ENCODE data around the gene SYNDIG1. TPM values are rescaled to one million over a fixed set of nuclear protein-coding genes. Genes with fewer than 3 reads are reported as not detected.
A peak's percentile ranks its signal among the peaks of the same experiment; 100 is the strongest.

The SYNDIG1 gene
- total RNA-seq: 1 to 10 TPM in 1 of 2 donors, under 1 TPM in 1; 0.98 to 5.0 TPM
- under 1 TPM; 0.20 to 0.29 TPM for polyA plus RNA-seq
- long read RNA-seq, donor 1: 0 reads
- long read RNA-seq, donor 2, partial matches to known transcripts: 0 of 1 reads
- long read RNA-seq, donor 2, other reads (novel, unspliced or antisense): 0 of 1 reads
- long read RNA-seq, donor 3, partial matches to known transcripts: 0 of 2 reads
- long read RNA-seq, donor 3, other reads (novel, unspliced or antisense): 0 of 2 reads
- long read RNA-seq, donor 4: 0 reads
- long read RNA-seq, donor 5, partial matches to known transcripts: 0 of 1 reads
- long read RNA-seq, donor 5, other reads (novel, unspliced or antisense): 0 of 1 reads

GRCh38 chr20:24469116-24469893 lies at the start of gene SYNDIG1:
Gene SYNDIG1 (plus strand): TSS chr20:24469629. CDS start chr20:24543098, 73,469 bp downstream.
- no peaks in the 10 kb centered on the region for H3K36me3 ChIP-seq (ENCODE audit: control insufficient read depth in 4 of 4, insufficient read depth in 4 of 4, low read length in 4 of 4)
- H3K9ac ChIP-seq (ENCODE audit: insufficient read depth in 1 of 2, low read length in 2 of 2): no peak within 1 kb of the TSS
- no peak for TF ChIP-seq CTCF (IDR thresholded peaks at IDR 0.05; ENCODE audit: control extremely low read depth, extremely low read depth)
- H3K27me3 ChIP-seq (ENCODE audit: control insufficient read depth in 3 of 3, insufficient read depth in 3 of 3, low read length in 2 of 3): peaks cover 11 to 56% (median 15%) of the 10 kb centered on the region in 3 donors
- DNase-seq: peak; percentile 71 to 77 (median 74)
- ATAC-seq (ENCODE audit: insufficient read depth, low FRiP score): peak; percentile 30
- H3K4me3 ChIP-seq: no peak within 1 kb of the TSS
- 1% methylated on average over 43 to 91 of the region's 91 CpGs for WGBS, 2 donors
- H3K27ac ChIP-seq (ENCODE audit: low read depth in 1 of 2, low read length in 1 of 2): peak within 1 kb of the TSS in 1 of 2 donors; percentile 88
- H3K4me1 ChIP-seq (ENCODE audit: control insufficient read depth in 5 of 5, insufficient read depth in 5 of 5, low read length in 5 of 5): peaks cover 0 to 28% (median 4%) of the 10 kb centered on the region in 5 donors
- no peaks in the 10 kb centered on the region for H3K9me3 ChIP-seq (ENCODE audit: control insufficient read depth in 4 of 4, insufficient read depth in 3 of 4, low read length in 3 of 4)

DNA sequence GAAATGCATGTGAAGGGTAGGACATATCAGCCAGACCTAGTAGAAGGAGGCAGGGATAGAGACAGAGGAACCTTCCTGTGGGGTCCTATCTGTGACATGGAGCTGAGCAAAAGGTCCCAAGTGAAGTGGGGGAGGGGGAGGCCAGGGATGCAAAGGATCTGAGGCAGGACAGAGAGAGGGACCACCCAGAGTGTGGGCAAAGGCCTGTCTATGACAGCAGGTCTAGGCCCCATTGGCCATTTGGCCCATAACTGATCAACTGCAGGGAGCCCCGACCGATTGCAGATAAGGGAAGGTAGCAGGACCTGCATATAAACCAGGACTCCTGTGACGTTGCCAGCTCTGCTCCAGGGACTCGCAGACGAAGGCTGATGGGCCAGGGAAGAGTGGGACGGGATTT lies 49.6 kb upstream of the SYNDIG1 start:
- no peak for TF ChIP-seq CTCF (IDR thresholded peaks at IDR 0.05; ENCODE audit: control extremely low read depth, extremely low read depth)
- ATAC-seq (ENCODE audit: insufficient read depth, low FRiP score) (no peak), DNase-seq (no peak)
- Histone ChIP-seq H3K4me3 (no peak overlapping the region), H3K27ac (ENCODE audit: low read depth in 1 of 2, low read length in 1 of 2) (no peak overlapping the region), H3K36me3 (ENCODE audit: control insufficient read depth in 4 of 4, insufficient read depth in 4 of 4, low read length in 4 of 4) (no peaks in the 10 kb centered on the region), H3K9me3 (ENCODE audit: control insufficient read depth in 4 of 4, insufficient read depth in 3 of 4, low read length in 3 of 4) (peaks cover 0 to 16% (median 4%) of the 10 kb centered on the region in 4 donors), H3K4me1 (ENCODE audit: control insufficient read depth in 5 of 5, insufficient read depth in 5 of 5, low read length in 5 of 5) (no peaks in the 10 kb centered on the region), H3K27me3 (ENCODE audit: control insufficient read depth in 3 of 3, insufficient read depth in 3 of 3, low read length in 2 of 3) (no peaks in the 10 kb centered on the region), H3K9ac (ENCODE audit: insufficient read depth in 1 of 2, low read length in 2 of 2) (no peak overlapping the region)
- WGBS, 2 donors: 90 to 92% methylated on average over 6 of the region's 6 CpGs

GRCh38 chr20:24420567-24420966 lies 48.9 kb upstream of the SYNDIG1 start:
- ATAC-seq (ENCODE audit: insufficient read depth, low FRiP score) (no peak), DNase-seq (no peak)
- no peak overlapping the region for H3K9ac ChIP-seq (ENCODE audit: insufficient read depth in 1 of 2, low read length in 2 of 2)
- H3K36me3 ChIP-seq (ENCODE audit: control insufficient read depth in 4 of 4, insufficient read depth in 4 of 4, low read length in 4 of 4): no peaks in the 10 kb centered on the region
- H3K4me1 ChIP-seq (ENCODE audit: control insufficient read depth in 5 of 5, insufficient read depth in 5 of 5, low read length in 5 of 5): no peaks in the 10 kb centered on the region
- H3K4me3 ChIP-seq: no peak overlapping the region
- no peak overlapping the region for H3K27ac ChIP-seq (ENCODE audit: low read depth in 1 of 2, low read length in 1 of 2)
- no peak for TF ChIP-seq CTCF (IDR thresholded peaks at IDR 0.05; ENCODE audit: control extremely low read depth, extremely low read depth)
- WGBS, 2 donors: 86 to 89% methylated on average over 4 of the region's 4 CpGs
- H3K27me3 ChIP-seq (ENCODE audit: control insufficient read depth in 3 of 3, insufficient read depth in 3 of 3, low read length in 2 of 3): peaks cover 0 to 4% (median 0%) of the 10 kb centered on the region in 3 donors
- peaks cover 0 to 13% (median 3%) of the 10 kb centered on the region in 4 donors for H3K9me3 ChIP-seq (ENCODE audit: control insufficient read depth in 4 of 4, insufficient read depth in 3 of 4, low read length in 3 of 4)

All from lung (tissue), 16 donors.